Heart right ventricle (tissue), 16 donors: Measurements from ENCODE around the gene STRA6. TPM values are rescaled to one million over a fixed set of nuclear protein-coding genes. Genes with fewer than 3 reads are reported as not detected.
A peak's percentile ranks its signal among the peaks of the same experiment; 100 is the strongest.

ENCODE experiments used
- ATAC-seq, 8 donors: fragments of 200-7000 bp; cut with Tn5 transposase; one replicate each; pipeline ENCODE4 v1.9.1; 2020; ENCODE audit warnings: mild to moderate bottlenecking in 8 of 8, moderate library complexity in 8 of 8, moderate number of reproducible peaks in 1 of 8
- DNase-seq, 2 donors: peaks; one replicate each; pipeline ENCODE4 v3.0.0-alpha.2; 2020
- H3K27ac ChIP-seq, 10 donors: fragments of 200-600 bp; sonication (generic) in 2 of 10; one replicate each; pipeline versions ENCODE4 v1.5.0 to v1.8.0; 2020 to 2022; ENCODE audit warnings: mild to moderate bottlenecking in 3 of 10
- H3K27me3 ChIP-seq, 7 donors: fragments of 200-600 bp; one replicate each; pipeline ENCODE4 v1.8.0; 2021 to 2022; ENCODE audit warnings: mild to moderate bottlenecking in 2 of 7
- H3K36me3 ChIP-seq, 9 donors: fragments of 200-600 bp; sonication (generic) in 1 of 9; one replicate each; pipeline versions ENCODE4 v1.5.0 to v1.8.0; 2020 to 2022; ENCODE audit warnings: mild to moderate bottlenecking in 2 of 9
- H3K4me1 ChIP-seq, 9 donors: fragments of 200-600 bp; sonication (generic) in 1 of 9; one replicate each; pipeline versions ENCODE4 v1.5.0 to v1.8.0; 2020 to 2022; ENCODE audit warnings: mild to moderate bottlenecking in 4 of 9
- H3K4me3 ChIP-seq, 10 donors: fragments of 200-600 bp; sonication (generic) in 2 of 10; one replicate each; pipeline versions ENCODE4 v1.5.0 to v1.8.0; 2020 to 2022; ENCODE audit warnings: mild to moderate bottlenecking in 7 of 10, moderate library complexity in 2 of 10
- H3K9me3 ChIP-seq, 11 donors: fragments of 200-600 bp in 10 of 11; sonication (generic) in 2 of 11; one replicate each; pipeline versions ENCODE4 v1.5.0 to v1.8.0; 2013 to 2022; ENCODE audit warnings: mild to moderate bottlenecking in 2 of 11, control low read depth in 1 of 11, moderate library complexity in 1 of 11
- WGBS, 2 donors: extraction: QIAGEN DNeasy Blood & Tissue Kit; methylation state at CpG; one replicate each; pipeline ENCODE4 v1.1.7; 2013; ENCODE audit warnings: inconsistent platforms in 1 of 2; 5-methylcytosine and 5-hydroxymethylcytosine counted together
- intact Hi-C, 10 donors: fragments of 100-400 bp; cut with DNase I; formaldehyde crosslinking; loops; one replicate each; pipeline versions ENCODE4 v1.11.1 to v1.14.2; 2022
- polyA plus RNA-seq, 2 donors: library from polyadenylated mRNA; stranded (reverse); fragments of 200-250 nt; gene quantifications; one replicate each; pipeline ENCODE4 v1.2.3, GENCODE V29; 2013
- total RNA-seq, 10 donors: library from RNA; stranded (reverse); fragmentation: NEBNext Ultra II Directional in 3 of 10; extraction: Animal tissue kit (Norgen Biotek cat#: 25700) in 3 of 10; gene quantifications; one replicate each; pipeline versions ENCODE4 v1.2.1 to v1.2.4, GENCODE V29; 2021 to 2023
- TF ChIP-seq, protein P1 (sequence below), 9 donors: fragments of 200-600 bp; sonication (generic) in 2 of 9; IDR thresholded peaks; one replicate each; pipeline versions ENCODE4 v1.5.0 to v1.8.0; 2021 to 2022; ENCODE audit warnings: antibody characterized with exemption in 9 of 9, mild to moderate bottlenecking in 5 of 9, moderate library complexity in 1 of 9
- donor health status: Arrhythmogenic right ventricular cardiomyopathy.
- donor health status: ischemic (EF 13 %, LVEDD 7.1; RV severe dilation, severe dysfunction).
- donor health status: healthy with polysubstance abuse.
- donor health status: DM: no; HTN: yes; CAD: no.
- donor health status: DM: no; HTN: no; CAD: no.
- donor health status: ischemic (EF 25% LVEDD 6.9; RV normal size, moderate dysfunction).
- donor health status: ischemic (EF 25% LVEDD 5.7; RV mildly dilated, moderate dysfunction).
- donor health status: healthy.
- donor health status: DM: yes; HTN: yes; CAD: no.
- donor health status: Ischemic cardiomyopathy.
- donor health status: ischemic (EF 35%, LVEDD 5.7; RV mildly dilated, moderate dysfunction).
- donor health status: nonischemic (EF 11% LVEDD 7.7; RV severe dilation, severe dysfunction).
- donor health status: DM: yes; HTN: yes; CAD: no.
- donor health status: PGD.
- donor health status: ischemic (EF 29% LVEDD 5.4; RV normal size, mild dysfunction).
- donor health status: nonischemic (EF 23%, LVEDD 6.1; RV moderate dilation, normal function).

Gene STRA6
- total and polyA plus RNA-seq, 12 donors = 0.03 to 0.21 (median 0.14) TPM; not detected in 8

- DNase-seq (no peak), ATAC-seq (no peak)
- Histone ChIP-seq H3K9me3 (peaks cover 0 to 4% (median 0%) of the 10 kb centered on the region in 11 donors), H3K4me1 (peaks cover 3 to 71% (median 60%) of the 10 kb centered on the region in 9 donors), H3K27ac (peak within 1 kb of the TSS in 8 of 10 donors; percentile 50 to 89 (median 80)), H3K4me3 (peak within 1 kb of the TSS; percentile 20 to 64 (median 52)), H3K27me3 (peaks cover 0 to 98% (median 79%) of the 10 kb centered on the region in 7 donors), H3K36me3 (peaks cover 0 to 14% (median 0%) of the 10 kb centered on the region in 9 donors)
- WGBS, 2 donors = 1 to 2% methylated on average over 47 to 53 of the region's 53 CpGs
- intact Hi-C loops = loop anchor here in 1 of 10 donors (10.0 kb wide), 1 partner anchor 114 kb away; no protein-coding TSS in a partner anchor
- TF ChIP-seq, protein P1, sequence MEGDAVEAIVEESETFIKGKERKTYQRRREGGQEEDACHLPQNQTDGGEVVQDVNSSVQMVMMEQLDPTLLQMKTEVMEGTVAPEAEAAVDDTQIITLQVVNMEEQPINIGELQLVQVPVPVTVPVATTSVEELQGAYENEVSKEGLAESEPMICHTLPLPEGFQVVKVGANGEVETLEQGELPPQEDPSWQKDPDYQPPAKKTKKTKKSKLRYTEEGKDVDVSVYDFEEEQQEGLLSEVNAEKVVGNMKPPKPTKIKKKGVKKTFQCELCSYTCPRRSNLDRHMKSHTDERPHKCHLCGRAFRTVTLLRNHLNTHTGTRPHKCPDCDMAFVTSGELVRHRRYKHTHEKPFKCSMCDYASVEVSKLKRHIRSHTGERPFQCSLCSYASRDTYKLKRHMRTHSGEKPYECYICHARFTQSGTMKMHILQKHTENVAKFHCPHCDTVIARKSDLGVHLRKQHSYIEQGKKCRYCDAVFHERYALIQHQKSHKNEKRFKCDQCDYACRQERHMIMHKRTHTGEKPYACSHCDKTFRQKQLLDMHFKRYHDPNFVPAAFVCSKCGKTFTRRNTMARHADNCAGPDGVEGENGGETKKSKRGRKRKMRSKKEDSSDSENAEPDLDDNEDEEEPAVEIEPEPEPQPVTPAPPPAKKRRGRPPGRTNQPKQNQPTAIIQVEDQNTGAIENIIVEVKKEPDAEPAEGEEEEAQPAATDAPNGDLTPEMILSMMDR (IDR thresholded peaks at IDR 0.05) = no peak
Measured at GRCh38 chr15:74130155-74130848, 72.3 kb downstream of the STRA6 start, which contains the start of gene ISLR2. Gene ISLR2 (plus strand): TSS chr15:74130586. CDS start chr15:74132755, 2,169 bp downstream.

- intact Hi-C loops = loop anchor here in 9 of 10 donors (2.0 to 10.0 kb wide), 10 partner anchors 51 to 193 kb away; no protein-coding TSS in a partner anchor
- DNase-seq (no peak), ATAC-seq (no peak)
- H3K4me3 ChIP-seq = peak overlapping the region; percentile 20 to 64 (median 52)
- H3K27ac ChIP-seq = peak overlapping the region in 8 of 10 donors; percentile 50 to 89 (median 80)
- WGBS, 2 donors = 1 to 2% methylated on average over 40 of the region's 40 CpGs
- H3K9me3 ChIP-seq = peaks cover 0 to 3% (median 0%) of the 10 kb centered on the region in 11 donors
- peaks cover 0 to 14% (median 0%) of the 10 kb centered on the region in 9 donors for H3K36me3 ChIP-seq
- TF ChIP-seq, protein P1 (IDR thresholded peaks at IDR 0.05) = no peak
- peaks cover 0 to 98% (median 79%) of the 10 kb centered on the region in 7 donors for H3K27me3 ChIP-seq
- peaks cover 3 to 65% (median 55%) of the 10 kb centered on the region in 9 donors for H3K4me1 ChIP-seq
Measured at GRCh38 chr15:74129586-74130154, 72.9 kb downstream of the STRA6 start.

Other genes starting within 250 kb of the STRA6 start
- gene STOML1, start 210.5 kb downstream of the STRA6 start, total RNA-seq = 10 to 100 TPM; 21.1 to 38.4 (median 27.2) TPM
- gene STOML1, start 210.5 kb downstream of the STRA6 start, polyA plus RNA-seq = 10 to 100 TPM; 33.1 to 35.0 TPM
- gene PML, start 208.1 kb downstream of the STRA6 start, total RNA-seq = 10 to 100 TPM; 17.9 to 50.1 (median 22.5) TPM
- gene PML, start 208.1 kb downstream of the STRA6 start, polyA plus RNA-seq = 10 to 100 TPM; 18.4 to 32.0 TPM
- gene GOLGA6A, start 120.2 kb downstream of the STRA6 start, total RNA-seq = not detected
- not detected for gene GOLGA6A, start 120.2 kb downstream of the STRA6 start, polyA plus RNA-seq
- gene ISLR2, start 72.2 kb downstream of the STRA6 start, total RNA-seq = 1 to 10 TPM; 1.2 to 8.7 (median 2.2) TPM
- gene ISLR2, start 72.2 kb downstream of the STRA6 start, polyA plus RNA-seq = 1 to 10 TPM; 3.9 to 5.6 TPM
- 10 to 100 TPM in 9 of 10 donors, 1 to 10 TPM in 1; 9.1 to 19.7 (median 14.1) TPM for gene ISLR, start 29.1 kb downstream of the STRA6 start, total RNA-seq
- gene ISLR, start 29.1 kb downstream of the STRA6 start, polyA plus RNA-seq = 10 to 100 TPM in 1 of 2 donors, 1 to 10 TPM in 1; 8.8 to 12.2 TPM
- gene CCDC33, start 33.5 kb upstream of the STRA6 start, total RNA-seq = not detected
- not detected for gene CCDC33, start 33.5 kb upstream of the STRA6 start, polyA plus RNA-seq
- 1 to 10 TPM in 8 of 10 donors, under 1 TPM in 2; 0.60 to 3.6 (median 2.2) TPM for gene CYP11A1, start 164.9 kb upstream of the STRA6 start, total RNA-seq
- gene CYP11A1, start 164.9 kb upstream of the STRA6 start, polyA plus RNA-seq = under 1 TPM; 0.06 to 0.44 TPM
- 1 to 10 TPM in 8 of 10 donors, under 1 TPM in 2; 0.61 to 5.1 (median 1.8) TPM for gene SEMA7A, start 231.2 kb upstream of the STRA6 start, total RNA-seq
- under 1 TPM; 0.59 to 0.99 TPM for gene SEMA7A, start 231.2 kb upstream of the STRA6 start, polyA plus RNA-seq